GM18502 (cell line): ENCODE results near the gene RECQL.
A peak's percentile ranks its signal among the peaks of the same experiment; 100 is the strongest.

Source experiments
- ATAC-seq: cut with Tn5 transposase; IDR thresholded peaks from one replicate; pipeline ENCODE4 v1.9.1; 2021; ENCODE audit warnings: mild to moderate bottlenecking; ENCODE audit not compliant: unreplicated experiment, poor library complexity

The RECQL gene, protein sequence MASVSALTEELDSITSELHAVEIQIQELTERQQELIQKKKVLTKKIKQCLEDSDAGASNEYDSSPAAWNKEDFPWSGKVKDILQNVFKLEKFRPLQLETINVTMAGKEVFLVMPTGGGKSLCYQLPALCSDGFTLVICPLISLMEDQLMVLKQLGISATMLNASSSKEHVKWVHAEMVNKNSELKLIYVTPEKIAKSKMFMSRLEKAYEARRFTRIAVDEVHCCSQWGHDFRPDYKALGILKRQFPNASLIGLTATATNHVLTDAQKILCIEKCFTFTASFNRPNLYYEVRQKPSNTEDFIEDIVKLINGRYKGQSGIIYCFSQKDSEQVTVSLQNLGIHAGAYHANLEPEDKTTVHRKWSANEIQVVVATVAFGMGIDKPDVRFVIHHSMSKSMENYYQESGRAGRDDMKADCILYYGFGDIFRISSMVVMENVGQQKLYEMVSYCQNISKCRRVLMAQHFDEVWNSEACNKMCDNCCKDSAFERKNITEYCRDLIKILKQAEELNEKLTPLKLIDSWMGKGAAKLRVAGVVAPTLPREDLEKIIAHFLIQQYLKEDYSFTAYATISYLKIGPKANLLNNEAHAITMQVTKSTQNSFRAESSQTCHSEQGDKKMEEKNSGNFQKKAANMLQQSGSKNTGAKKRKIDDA

GRCh38 chr12:21501258-21502163 lies at the start of gene RECQL, which contains the start of gene GOLT1B:
TSS of gene RECQL (minus strand) at chr12:21501635. CDS start at chr12:21499570, 2,065 bp downstream.
TSS of gene GOLT1B (plus strand) at chr12:21501789. CDS start at chr12:21501924, 135 bp downstream.
- ATAC-seq, result peak; percentile 99

- ATAC-seq, result no peak
Measured at GRCh38 chr12:21547437-21547836, 46.0 kb upstream of the RECQL start.

GRCh38 chr12:21546716-21547115 lies 45.3 kb upstream of the RECQL start:
- no peak for ATAC-seq

DNA sequence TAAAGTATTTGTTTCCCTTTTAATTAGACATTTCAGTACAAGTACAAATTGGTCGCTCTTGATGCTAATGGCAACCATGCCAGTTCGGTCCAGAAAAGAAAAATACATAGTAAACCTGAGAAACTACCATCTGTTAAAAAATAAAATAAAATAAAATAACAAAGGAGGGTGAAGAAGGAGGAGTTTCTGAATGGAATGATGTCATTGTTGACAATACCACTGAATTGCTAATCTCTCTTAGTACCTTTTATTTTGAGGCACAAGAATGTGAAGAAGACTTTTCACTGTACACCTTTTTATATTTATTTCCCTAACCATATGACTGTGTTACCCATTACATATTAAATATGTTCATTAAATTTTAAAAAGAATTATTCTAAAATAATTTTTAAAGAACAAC lies 44.1 kb upstream of the RECQL start:
- ATAC-seq, result no peak

GRCh38 chr12:21543151-21543550 lies 41.7 kb upstream of the RECQL start:
- ATAC-seq, result no peak

DNA sequence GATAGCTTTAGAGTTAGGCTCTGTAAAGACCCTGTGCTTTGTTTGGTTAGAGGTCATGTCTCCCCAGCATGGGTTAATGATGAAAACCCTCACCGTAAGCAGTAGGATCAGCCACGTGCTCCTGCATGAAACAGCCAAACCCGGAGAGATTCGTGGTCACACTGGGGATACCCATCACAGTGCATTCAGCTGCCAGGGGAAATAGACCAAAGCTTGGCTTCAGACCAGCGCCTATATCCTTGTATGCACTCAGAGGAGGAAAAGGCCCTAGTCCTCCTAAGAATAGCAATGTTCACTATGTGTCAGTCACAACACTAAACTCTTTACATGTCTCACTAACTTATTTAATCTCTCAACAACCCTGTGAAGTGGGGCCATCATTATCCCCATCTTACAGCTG lies 41.0 kb upstream of the RECQL start:
- ATAC-seq, result no peak

GRCh38 chr12:21541773-21542172 lies 40.3 kb upstream of the RECQL start:
- ATAC-seq, result no peak

GRCh38 chr12:21539797-21540196 lies 38.4 kb upstream of the RECQL start:
- ATAC-seq, result no peak

- ATAC-seq, result no peak
Measured at GRCh38 chr12:21538061-21538653, 36.7 kb upstream of the RECQL start.

GRCh38 chr12:21529456-21529855 lies 28.0 kb upstream of the RECQL start:
- ATAC-seq, result no peak

DNA sequence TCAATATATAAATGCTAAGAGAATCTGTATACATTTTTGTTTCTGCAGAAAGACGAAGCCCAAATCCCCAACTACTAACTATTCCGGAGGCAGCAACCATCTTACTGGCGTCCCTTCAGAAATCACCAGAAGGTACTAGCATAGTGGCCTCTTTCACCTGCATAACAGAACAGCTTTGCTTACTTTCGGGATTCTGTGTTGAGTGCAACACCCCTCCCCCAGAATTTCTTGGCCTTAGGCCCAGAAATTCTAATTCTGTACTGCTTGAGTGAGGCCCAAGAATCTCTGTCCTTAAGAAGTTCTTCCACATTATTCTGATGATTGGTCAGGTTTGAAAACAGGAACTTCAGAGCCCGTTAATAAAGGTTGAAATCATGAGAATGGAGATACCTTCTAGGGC lies 27.5 kb upstream of the RECQL start:
- ATAC-seq, result no peak

GRCh38 chr12:21527451-21528180 lies 26.2 kb upstream of the RECQL start:
- peak; percentile 96 for ATAC-seq

- no peak for ATAC-seq
Measured at GRCh38 chr12:21526721-21527345, 25.4 kb upstream of the RECQL start.

DNA sequence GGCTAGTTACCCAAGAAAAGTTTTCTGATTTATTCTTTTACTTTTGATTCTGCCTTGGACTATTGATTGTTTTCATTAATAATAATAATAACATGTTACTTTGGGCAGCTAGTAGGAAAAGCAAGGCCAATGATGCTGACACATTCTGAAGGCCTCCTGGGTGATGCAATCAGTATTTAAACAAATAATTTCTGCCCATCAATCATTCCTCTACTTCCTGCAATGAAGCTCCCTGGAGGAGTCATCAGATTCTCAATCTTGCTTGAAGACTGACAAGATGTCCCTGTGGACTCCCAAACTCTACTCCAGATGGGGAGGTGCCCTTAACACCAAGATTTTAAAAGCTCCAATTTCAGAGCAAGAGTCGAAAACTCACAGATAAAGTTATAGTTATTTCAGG lies 24.6 kb upstream of the RECQL start, which contains the start of gene SPX:
Gene SPX (plus strand): TSS at position 244 of the 400 bp plus-strand sequence. CDS start 177 bp downstream, outside the sequence.
- no peak for ATAC-seq

- ATAC-seq, result no peak
Measured at GRCh38 chr12:21523148-21523547, 21.7 kb upstream of the RECQL start.

DNA sequence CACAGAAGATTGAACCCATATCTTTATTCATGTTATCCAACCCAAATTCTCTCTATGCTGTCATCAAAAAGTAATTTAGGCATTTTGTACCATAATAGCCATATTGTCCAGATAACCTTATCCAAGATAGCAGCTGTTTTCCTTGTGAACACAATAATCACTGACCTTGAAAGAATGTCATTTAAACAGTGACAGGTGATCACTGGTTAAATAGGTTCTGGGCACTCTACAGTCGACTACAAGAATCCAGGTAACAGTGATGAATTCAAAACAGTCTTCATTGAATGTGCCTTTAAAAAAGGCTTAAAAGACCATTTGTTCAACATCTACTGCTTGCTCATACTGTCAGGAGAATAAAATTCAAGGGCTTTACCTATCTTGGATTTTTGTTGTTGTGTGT lies 20.1 kb upstream of the RECQL start:
- ATAC-seq, result no peak

GRCh38 chr12:21518451-21518850 lies 17.0 kb upstream of the RECQL start:
- no peak for ATAC-seq

DNA sequence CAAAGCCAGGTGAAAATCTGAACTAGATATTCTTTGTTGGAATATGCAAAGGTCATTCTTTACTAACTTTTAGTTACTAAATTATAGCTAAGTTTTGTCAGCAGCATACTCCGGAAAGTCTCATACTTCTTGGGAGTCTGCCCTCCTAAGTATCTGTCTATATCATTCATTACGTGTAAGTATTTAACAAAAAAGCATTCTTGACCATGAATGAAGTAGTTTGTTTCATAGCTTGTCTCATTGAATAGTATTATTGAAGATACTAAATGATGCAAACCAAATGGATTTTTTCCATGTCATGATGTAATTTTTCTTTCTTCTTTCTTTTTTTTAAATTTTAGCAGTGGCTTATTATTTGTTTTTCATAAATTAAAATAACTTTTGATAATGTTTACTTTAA lies 14.8 kb upstream of the RECQL start:
- no peak for ATAC-seq

DNA sequence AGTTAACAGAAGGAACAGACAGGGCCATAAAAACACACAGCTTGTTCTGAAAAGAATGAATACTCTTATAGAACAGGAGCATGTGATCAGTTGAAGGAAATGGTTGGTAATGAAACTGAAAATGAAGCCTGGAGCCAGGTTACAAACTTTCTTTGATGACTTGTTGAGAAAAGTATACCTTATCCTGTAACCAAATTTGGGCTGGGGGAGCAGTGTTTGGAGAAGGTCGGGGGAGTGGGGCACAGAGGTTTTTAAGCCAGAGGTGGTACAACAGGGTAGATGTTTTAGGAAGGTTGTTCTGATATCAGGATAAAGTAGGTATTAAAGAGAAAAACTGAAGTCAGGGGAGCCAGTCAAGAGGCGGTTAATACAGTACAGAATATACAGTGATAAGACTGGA lies 8.3 kb upstream of the RECQL start:
- ATAC-seq, result peak; percentile 95
